Immature natural killer cell (primary cell): ENCODE results near the gene ARFGAP3. TPM values are rescaled to one million over a fixed set of nuclear protein-coding genes. Genes with fewer than 3 reads are reported as not detected.

ENCODE experiments used
- DNase-seq, 3 donors: peaks; one replicate each; pipeline ENCODE4 v3.0.0; 2022; ENCODE audit warnings: mixed read lengths in 1 of 3
- H3K27ac Mint-ChIP-seq, 6 donors: one replicate each; pipeline ENCODE4 v1.8.0; 2020; ENCODE audit warnings: mixed read lengths in 6 of 6, mild to moderate bottlenecking in 5 of 6, inconsistent platforms in 4 of 6, moderate library complexity in 3 of 6
- H3K27me3 Mint-ChIP-seq, 3 donors: one replicate each; pipeline ENCODE4 v1.8.0; 2020 to 2021; ENCODE audit warnings: low read depth in 3 of 3, mild to moderate bottlenecking in 3 of 3, mixed read lengths in 3 of 3, moderate library complexity in 3 of 3, inconsistent platforms in 1 of 3
- H3K36me3 Mint-ChIP-seq, 3 donors: one replicate each; pipeline ENCODE4 v1.8.0; 2020; ENCODE audit warnings: mixed read lengths in 3 of 3, inconsistent platforms in 2 of 3, mild to moderate bottlenecking in 2 of 3
- H3K4me1 Mint-ChIP-seq, 2 donors: one replicate each; pipeline ENCODE4 v1.8.0; 2020; ENCODE audit warnings: inconsistent platforms in 2 of 2, mild to moderate bottlenecking in 2 of 2, mixed read lengths in 2 of 2, moderate library complexity in 1 of 2
- H3K4me3 Mint-ChIP-seq, 5 donors: one replicate each; pipeline ENCODE4 v1.8.0; 2020; ENCODE audit warnings: mild to moderate bottlenecking in 5 of 5, mixed read lengths in 5 of 5, inconsistent platforms in 3 of 5, moderate library complexity in 3 of 5
- H3K9me3 Mint-ChIP-seq, 6 donors: one replicate each; pipeline ENCODE4 v1.8.0; 2020; ENCODE audit warnings: mild to moderate bottlenecking in 6 of 6, mixed read lengths in 6 of 6, inconsistent platforms in 4 of 6, moderate library complexity in 3 of 6
- polyA plus RNA-seq, 3 donors: library from polyadenylated mRNA; unstranded; fragments of 300-500 nt; fragmentation: Illumina TruSeq; gene quantifications; one replicate each; pipeline ENCODE4 v1.2.3, GENCODE V29; 2021

Gene ARFGAP3
- polyA plus RNA-seq, 3 donors from 2014 or later: 58.3 to 63.7 (median 60.6) TPM

GRCh38 chr22:42891696-42892095 lies 34.6 kb upstream of the ARFGAP3 start:
- DNase-seq: no peak
- Mint-ChIP-seq H3K27ac (peak overlapping the region; percentile 71 to 95 (median 90)), H3K36me3 (peaks cover 0 to 14% (median 10%) of the 10 kb centered on the region in 3 donors), H3K27me3 (peaks cover 2 to 7% (median 3%) of the 10 kb centered on the region in 3 donors), H3K4me1 (peaks cover 88 to 89% of the 10 kb centered on the region in 2 donors), H3K4me3 (peak overlapping the region; percentile 53 to 67 (median 58)), H3K9me3 (no peaks in the 10 kb centered on the region)

GRCh38 chr22:42891008-42891407 lies 33.9 kb upstream of the ARFGAP3 start:
- H3K4me1 Mint-ChIP-seq: peaks cover 81 to 82% of the 10 kb centered on the region in 2 donors
- H3K27me3 Mint-ChIP-seq: peaks cover 2 to 7% (median 3%) of the 10 kb centered on the region in 3 donors
- DNase-seq: no peak
- H3K4me3 Mint-ChIP-seq: peak overlapping the region; percentile 20 to 44 (median 30)
- H3K36me3 Mint-ChIP-seq: peaks cover 0 to 14% (median 10%) of the 10 kb centered on the region in 3 donors
- H3K9me3 Mint-ChIP-seq: no peaks in the 10 kb centered on the region
- H3K27ac Mint-ChIP-seq: peak overlapping the region; percentile 7 to 93 (median 63)

GRCh38 chr22:42889304-42889703 lies 32.2 kb upstream of the ARFGAP3 start:
- Mint-ChIP-seq H3K4me3 (peak overlapping the region; percentile 29 to 60 (median 36)), H3K9me3 (no peaks in the 10 kb centered on the region)

GRCh38 chr22:42887523-42888507 lies 30.7 kb upstream of the ARFGAP3 start:
- Mint-ChIP-seq H3K4me1 (peaks cover 49 to 50% of the 10 kb centered on the region in 2 donors), H3K9me3 (no peaks in the 10 kb centered on the region), H3K27ac (peak overlapping the region; percentile 72 to 83 (median 77)), H3K36me3 (peaks cover 0 to 28% (median 15%) of the 10 kb centered on the region in 3 donors), H3K4me3 (peak overlapping the region; percentile 34 to 60 (median 34)), H3K27me3 (peaks cover 2 to 7% (median 3%) of the 10 kb centered on the region in 3 donors)
- no peak for DNase-seq

More at GRCh38 chr22:42889304-42889703, 32.2 kb upstream of the ARFGAP3 start:
- peak in 1 of 3 donors; percentile 24 for DNase-seq
- Mint-ChIP-seq H3K4me1 (peaks cover 64 to 65% of the 10 kb centered on the region in 2 donors), H3K36me3 (peaks cover 0 to 19% (median 14%) of the 10 kb centered on the region in 3 donors), H3K27ac (peak overlapping the region; percentile 46 to 84 (median 64)), H3K27me3 (peaks cover 2 to 7% (median 3%) of the 10 kb centered on the region in 3 donors)

GRCh38 chr22:42887120-42887519 lies 30.0 kb upstream of the ARFGAP3 start:
- no peak overlapping the region for H3K4me3 Mint-ChIP-seq
- H3K27ac Mint-ChIP-seq: peak overlapping the region in 4 of 6 donors; percentile 17 to 80 (median 57)
- DNase-seq: no peak
- H3K36me3 Mint-ChIP-seq: peaks cover 0 to 29% (median 17%) of the 10 kb centered on the region in 3 donors
- H3K9me3 Mint-ChIP-seq: no peaks in the 10 kb centered on the region
- H3K4me1 Mint-ChIP-seq: peaks cover 42 to 43% of the 10 kb centered on the region in 2 donors
- peaks cover 2 to 6% (median 3%) of the 10 kb centered on the region in 3 donors for H3K27me3 Mint-ChIP-seq

- no peaks in the 10 kb centered on the region for H3K9me3 Mint-ChIP-seq
- no peak overlapping the region for H3K4me3 Mint-ChIP-seq
- no peak for DNase-seq
- peaks cover 0 to 29% (median 17%) of the 10 kb centered on the region in 3 donors for H3K36me3 Mint-ChIP-seq
- no peak overlapping the region for H3K27ac Mint-ChIP-seq
- peaks cover 0 to 6% (median 5%) of the 10 kb centered on the region in 3 donors for H3K27me3 Mint-ChIP-seq
- peaks cover 27 to 28% of the 10 kb centered on the region in 2 donors for H3K4me1 Mint-ChIP-seq
Observed at GRCh38 chr22:42885446-42885845, 28.4 kb upstream of the ARFGAP3 start.

GRCh38 chr22:42884616-42885375 lies 27.7 kb upstream of the ARFGAP3 start:
- no peak overlapping the region for H3K4me3 Mint-ChIP-seq
- H3K4me1 Mint-ChIP-seq: peaks cover 26 to 27% of the 10 kb centered on the region in 2 donors
- peak overlapping the region in 2 of 6 donors; percentile 31 to 34 for H3K27ac Mint-ChIP-seq
- DNase-seq: no peak
- peaks cover 0 to 6% (median 5%) of the 10 kb centered on the region in 3 donors for H3K27me3 Mint-ChIP-seq
- H3K9me3 Mint-ChIP-seq: no peaks in the 10 kb centered on the region
- peaks cover 3 to 32% (median 17%) of the 10 kb centered on the region in 3 donors for H3K36me3 Mint-ChIP-seq

GRCh38 chr22:42883970-42884369 lies 26.9 kb upstream of the ARFGAP3 start:
- Mint-ChIP-seq H3K27ac (no peak overlapping the region), H3K36me3 (peaks cover 4 to 30% (median 13%) of the 10 kb centered on the region in 3 donors), H3K4me1 (peaks cover 18 to 19% of the 10 kb centered on the region in 2 donors), H3K27me3 (peaks cover 0 to 3% (median 2%) of the 10 kb centered on the region in 3 donors), H3K9me3 (no peaks in the 10 kb centered on the region), H3K4me3 (no peak overlapping the region)
- no peak for DNase-seq

GRCh38 chr22:42883121-42883520 lies 26.0 kb upstream of the ARFGAP3 start:
- Mint-ChIP-seq H3K4me1 (peaks cover 10 to 11% of the 10 kb centered on the region in 2 donors), H3K27me3 (peaks cover 0 to 2% (median 1%) of the 10 kb centered on the region in 3 donors), H3K27ac (peak overlapping the region in 3 of 6 donors; percentile 30 to 71 (median 64)), H3K4me3 (no peak overlapping the region), H3K36me3 (peaks cover 4 to 28% (median 8%) of the 10 kb centered on the region in 3 donors), H3K9me3 (no peaks in the 10 kb centered on the region)
- no peak for DNase-seq

- H3K27ac Mint-ChIP-seq: no peak overlapping the region
- no peaks in the 10 kb centered on the region for H3K9me3 Mint-ChIP-seq
Observed at GRCh38 chr22:42881982-42882656, 25.0 kb upstream of the ARFGAP3 start.

GRCh38 chr22:42881298-42881697 lies 24.2 kb upstream of the ARFGAP3 start:
- no peak for DNase-seq
- no peak overlapping the region for H3K4me3 Mint-ChIP-seq
- no peaks in the 10 kb centered on the region for H3K9me3 Mint-ChIP-seq
- no peak overlapping the region for H3K27ac Mint-ChIP-seq
- H3K4me1 Mint-ChIP-seq: no peaks in the 10 kb centered on the region
- peaks cover 4 to 28% (median 4%) of the 10 kb centered on the region in 3 donors for H3K36me3 Mint-ChIP-seq
- H3K27me3 Mint-ChIP-seq: peaks cover 0 to 1% (median 0%) of the 10 kb centered on the region in 3 donors

More at GRCh38 chr22:42881982-42882656, 25.0 kb upstream of the ARFGAP3 start:
- H3K27me3 Mint-ChIP-seq: peaks cover 0 to 1% (median 0%) of the 10 kb centered on the region in 3 donors
- peaks cover 4 to 23% (median 4%) of the 10 kb centered on the region in 3 donors for H3K36me3 Mint-ChIP-seq
- peaks cover 0 to under 1% of the 10 kb centered on the region in 2 donors for H3K4me1 Mint-ChIP-seq
- DNase-seq: no peak
- no peak overlapping the region for H3K4me3 Mint-ChIP-seq

GRCh38 chr22:42880815-42881214 lies 23.7 kb upstream of the ARFGAP3 start:
- H3K36me3 Mint-ChIP-seq: peaks cover 4 to 32% (median 4%) of the 10 kb centered on the region in 3 donors
- no peaks in the 10 kb centered on the region for H3K9me3 Mint-ChIP-seq
- H3K27ac Mint-ChIP-seq: no peak overlapping the region
- H3K27me3 Mint-ChIP-seq: peaks cover 0 to 1% (median 0%) of the 10 kb centered on the region in 3 donors
- no peak for DNase-seq
- no peaks in the 10 kb centered on the region for H3K4me1 Mint-ChIP-seq
- no peak overlapping the region for H3K4me3 Mint-ChIP-seq
